Iris pigment epithelial cell (primary cell): ENCODE data around the gene ORC3.
"Not testable (repeated sequence)": the region's sequence is repeated elsewhere in the genome, so short reads cannot be mapped to it uniquely, and the experiment has no call there.

ENCODE experiments used
- DNase-seq: peaks from one replicate; pipeline ENCODE4 v3.0.0-alpha.2; 2011; ENCODE audit warnings: low read depth

Gene ORC3

DNA sequence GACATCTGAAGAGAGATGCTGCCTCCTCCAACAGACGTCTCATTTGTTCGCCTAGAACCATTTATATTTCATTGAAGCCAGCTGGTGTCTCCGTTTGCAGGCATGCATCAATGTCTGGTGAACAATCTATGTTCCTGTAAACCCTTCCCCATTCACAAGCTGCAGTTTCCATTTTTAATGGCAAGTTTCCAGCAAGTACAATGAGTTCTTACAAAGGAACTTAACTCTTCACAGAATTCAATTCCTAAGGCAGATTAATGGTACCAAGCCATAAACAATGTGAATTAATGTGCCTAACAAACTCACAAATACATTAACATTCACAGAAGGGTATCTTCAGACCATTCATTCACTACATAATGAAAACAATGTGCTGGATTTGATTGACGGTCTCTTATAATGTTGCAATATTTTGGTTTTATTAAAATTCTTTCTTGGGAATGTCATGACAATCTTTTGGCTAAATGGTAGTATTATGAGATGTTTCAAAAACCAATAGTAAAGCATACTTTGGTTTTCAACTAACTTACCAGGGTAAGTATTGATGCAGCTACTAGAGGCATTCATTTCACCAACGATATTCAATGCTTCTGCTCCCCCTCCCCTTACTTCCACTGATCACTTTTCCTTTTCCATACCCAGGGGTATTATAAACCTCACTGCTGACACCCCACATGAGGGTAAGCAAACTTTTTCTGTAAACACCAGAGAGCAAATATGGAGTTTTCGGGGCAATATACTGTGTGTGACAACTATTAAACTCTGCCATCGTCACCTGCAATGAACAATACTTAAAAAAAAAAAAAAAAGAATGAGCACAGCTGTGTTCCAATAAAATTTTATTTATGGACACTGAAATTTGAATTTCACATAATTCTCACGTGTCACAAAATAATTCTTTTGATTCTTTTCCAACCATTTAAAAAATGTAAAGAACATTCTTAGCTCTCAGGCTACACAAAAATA lies 107.9 kb downstream of the ORC3 start:
- peak; percentile 91 for DNase-seq

DNA sequence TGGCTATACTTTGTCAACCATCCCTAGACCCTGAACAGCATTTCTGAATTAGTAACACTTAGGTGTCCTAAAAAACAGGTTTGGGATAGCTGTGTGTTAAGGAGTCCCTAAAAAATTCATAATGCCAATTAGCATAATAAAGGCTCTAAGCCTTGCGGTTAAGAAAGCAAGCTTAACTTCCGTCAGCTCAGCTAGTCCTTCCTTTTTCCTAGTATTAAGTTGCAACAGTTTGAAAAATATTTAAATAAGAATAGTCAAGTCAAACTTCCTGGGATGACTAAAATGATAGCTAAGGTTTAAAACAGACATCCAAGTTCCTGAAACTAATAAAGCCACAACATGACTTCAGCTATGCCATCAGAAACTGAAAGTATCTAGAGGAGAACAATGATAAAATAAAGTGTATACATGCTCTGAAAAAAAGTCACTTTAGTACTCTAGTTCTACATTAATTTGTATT lies 108.6 kb downstream of the ORC3 start:
- DNase-seq = peak; percentile 50

DNA sequence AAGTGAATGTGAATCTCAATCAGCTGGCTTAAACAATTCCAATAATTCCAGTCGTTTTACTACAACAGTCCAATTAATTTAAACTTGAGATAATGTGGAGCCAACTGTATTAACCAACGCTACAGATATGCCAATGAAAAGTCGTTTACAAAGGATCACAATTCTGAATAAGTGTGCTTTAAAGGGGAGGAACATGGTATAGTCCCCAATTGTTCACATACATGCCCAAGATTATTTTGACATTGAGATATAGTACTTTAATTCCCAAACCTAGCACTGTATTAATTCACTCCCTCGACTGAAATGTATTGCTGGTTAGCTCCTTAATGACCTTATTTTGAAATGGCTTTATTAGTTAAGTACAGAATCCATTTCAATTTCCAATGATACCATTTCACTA lies 109.6 kb downstream of the ORC3 start:
- DNase-seq = no peak

DNA sequence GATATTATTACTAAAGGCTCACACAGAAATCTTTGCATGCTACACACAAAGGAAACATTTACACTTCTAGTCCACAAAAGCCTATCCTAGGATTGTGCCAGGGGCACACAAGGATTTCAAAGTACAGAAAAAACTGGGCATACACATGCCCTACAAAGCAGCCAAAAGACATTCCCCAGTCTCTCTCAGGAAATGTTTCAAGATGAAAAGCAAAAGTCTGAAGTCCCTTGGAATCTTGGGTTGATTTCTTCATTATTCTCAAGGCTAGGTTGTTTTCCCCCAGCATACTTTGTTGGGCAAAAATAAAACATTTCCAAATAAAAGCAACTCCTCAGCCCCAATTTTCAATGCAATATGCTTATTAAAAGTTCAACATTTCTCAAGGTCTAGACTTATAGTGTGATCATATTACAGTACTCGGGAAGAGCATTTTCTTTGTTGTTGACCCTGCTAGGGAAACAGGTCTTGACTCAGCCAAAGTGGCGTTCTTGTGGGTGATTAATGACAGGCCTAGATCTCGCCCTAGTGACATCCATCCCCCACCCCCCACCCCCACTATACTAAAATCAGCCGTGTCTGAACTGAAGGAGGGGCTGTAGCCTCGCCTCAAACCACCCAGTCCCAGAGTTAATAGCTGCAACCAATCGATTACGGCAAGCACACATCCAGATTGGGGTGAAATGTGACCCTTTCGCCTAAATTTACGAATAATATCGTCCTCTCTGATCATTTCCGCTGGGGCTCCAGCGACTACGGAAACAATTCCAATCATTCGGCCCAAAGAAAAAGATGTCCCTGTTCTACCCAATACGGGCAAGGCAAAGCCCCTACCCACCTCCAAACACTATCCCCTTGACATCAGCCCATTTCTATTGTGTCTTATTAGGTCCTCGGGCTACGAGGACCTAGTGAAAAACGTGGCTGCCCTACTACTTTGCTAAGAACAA lies 110.7 kb downstream of the ORC3 start:
- DNase-seq = peak; percentile 81

DNA sequence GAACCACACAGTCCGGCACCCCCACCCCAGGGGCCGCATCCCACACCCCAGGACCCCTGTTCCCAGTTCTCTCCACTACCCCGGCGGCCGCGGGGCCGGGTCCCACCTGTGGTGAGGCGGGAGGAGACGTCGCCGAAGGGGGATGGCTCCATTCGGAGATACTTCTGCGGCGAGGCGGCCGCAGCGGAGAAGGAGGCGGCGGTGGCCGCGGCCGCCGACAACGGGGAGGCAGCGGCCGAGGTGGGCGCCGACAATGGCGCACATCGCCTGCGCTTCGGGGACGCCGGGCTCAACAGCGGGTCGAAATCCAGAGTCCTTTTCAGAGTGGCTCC lies 111.4 kb downstream of the ORC3 start:
- no peak for DNase-seq

DNA sequence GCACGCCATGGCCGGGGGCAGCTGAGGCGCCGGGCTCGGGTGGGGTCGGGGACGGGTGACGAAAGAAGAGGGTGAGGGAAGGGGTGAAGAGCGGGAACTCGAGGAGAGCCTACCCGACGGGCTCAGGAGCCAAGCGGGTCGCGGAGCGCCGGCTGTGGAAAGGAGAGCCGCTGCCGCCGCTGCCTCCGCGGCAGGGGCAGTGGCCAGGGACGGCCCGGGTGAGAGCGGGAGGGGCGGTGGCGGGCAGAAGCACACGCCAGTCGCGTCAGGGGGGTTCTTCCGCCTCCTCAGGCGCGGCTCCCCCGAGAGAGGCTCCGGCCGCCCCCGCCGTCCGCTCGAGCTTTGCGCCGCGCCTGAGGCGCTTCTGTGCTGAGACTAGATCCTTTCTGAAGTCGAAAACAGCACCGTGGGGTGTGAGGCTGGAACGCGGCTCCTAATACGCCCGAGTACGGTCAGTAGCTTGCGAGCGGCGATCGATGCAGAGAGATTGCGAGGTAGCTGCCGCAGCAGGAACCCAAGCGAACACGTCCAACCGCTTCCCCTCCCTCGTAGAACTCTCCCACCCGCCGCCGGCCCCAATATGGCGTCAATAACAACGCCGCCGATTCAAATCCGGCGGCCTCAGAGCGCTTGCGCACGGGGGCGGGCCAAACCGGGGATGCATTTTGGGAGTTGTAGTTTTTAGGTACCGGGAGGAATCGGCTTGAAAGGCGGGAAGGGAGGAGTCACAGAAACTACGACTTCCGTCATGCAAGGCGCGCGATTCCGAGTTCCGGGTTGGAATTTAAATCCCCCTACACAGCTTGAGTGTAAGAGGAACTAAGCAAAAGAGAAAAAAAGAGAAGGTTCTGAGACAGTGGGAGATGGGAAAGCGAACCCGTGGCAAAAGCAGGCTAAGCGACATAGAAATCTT lies 112.0 kb downstream of the ORC3 start, which contains the start of gene AKIRIN2:
Gene AKIRIN2, minus strand, starts transcription at position 558 of the 913 bp plus-strand sequence. Its CDS starts 549 bp downstream, at position 9.
- peak; percentile 100 for DNase-seq

DNA sequence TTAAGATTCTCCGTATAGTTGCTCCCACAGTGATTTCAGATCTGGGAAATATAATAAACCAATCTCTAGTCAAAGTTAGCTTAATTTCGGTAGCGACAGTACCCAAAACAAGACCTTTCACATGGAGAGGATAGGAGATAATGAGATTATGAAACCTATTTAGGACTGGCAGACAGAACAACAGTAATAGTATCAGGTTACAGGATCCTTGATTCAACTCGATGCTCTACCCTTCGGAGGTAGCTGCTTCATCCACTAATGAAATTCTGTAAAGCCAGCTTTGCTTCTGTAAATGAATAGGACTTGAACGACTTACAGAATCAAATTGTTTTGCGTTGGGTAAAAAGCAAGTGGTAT lies 112.6 kb downstream of the ORC3 start:
- DNase-seq = peak; percentile 80

DNA sequence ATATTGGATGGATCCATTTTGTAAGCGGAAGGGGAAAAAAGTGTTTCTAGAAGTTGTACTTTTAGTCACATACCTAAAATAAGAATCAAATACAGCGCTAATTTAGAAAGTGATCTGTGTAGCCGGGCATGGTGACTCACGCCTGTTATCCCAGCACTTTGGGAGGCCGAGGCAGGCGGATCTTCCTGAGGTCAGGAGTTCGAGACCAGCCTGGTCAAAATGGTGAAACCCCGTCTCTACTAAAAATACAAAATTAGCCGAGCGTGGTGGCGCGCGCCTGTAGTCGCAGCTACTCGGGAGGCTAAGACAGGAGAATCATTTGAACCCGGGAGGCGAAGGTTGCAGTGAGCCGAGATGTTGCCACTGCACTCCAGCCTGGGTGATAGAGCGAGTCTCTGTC lies 113.1 kb downstream of the ORC3 start:
- peak; percentile 49 for DNase-seq

DNA sequence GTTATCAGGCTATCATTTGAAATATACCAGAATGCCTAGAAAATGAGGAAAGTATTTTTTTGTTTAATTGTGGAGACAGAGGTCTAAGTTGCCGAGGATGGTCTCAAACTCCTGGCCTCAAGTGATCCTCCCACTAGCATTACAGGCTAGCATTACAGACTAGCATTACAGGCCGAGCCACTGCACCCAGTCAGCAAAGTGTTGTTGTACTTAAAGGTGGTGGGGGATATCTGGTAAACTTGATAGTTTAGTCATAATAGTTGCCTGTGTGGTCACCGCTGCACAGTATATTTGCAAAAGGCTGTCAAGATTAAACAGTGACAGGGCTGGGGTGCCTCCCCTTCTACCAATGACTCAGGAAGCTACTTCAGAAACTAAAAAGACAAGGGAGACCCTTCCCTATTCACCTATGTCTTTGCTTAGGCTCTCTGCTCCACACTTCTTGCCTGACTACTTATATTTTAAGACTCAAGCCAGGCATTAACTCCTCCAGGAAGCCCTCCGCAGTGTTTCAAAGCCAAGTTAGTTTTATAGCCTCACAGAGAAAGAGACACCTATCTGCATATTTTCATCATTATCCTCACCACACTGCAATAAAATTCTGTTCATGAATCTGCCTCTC lies 115.2 kb downstream of the ORC3 start:
- peak; percentile 64 for DNase-seq

DNA sequence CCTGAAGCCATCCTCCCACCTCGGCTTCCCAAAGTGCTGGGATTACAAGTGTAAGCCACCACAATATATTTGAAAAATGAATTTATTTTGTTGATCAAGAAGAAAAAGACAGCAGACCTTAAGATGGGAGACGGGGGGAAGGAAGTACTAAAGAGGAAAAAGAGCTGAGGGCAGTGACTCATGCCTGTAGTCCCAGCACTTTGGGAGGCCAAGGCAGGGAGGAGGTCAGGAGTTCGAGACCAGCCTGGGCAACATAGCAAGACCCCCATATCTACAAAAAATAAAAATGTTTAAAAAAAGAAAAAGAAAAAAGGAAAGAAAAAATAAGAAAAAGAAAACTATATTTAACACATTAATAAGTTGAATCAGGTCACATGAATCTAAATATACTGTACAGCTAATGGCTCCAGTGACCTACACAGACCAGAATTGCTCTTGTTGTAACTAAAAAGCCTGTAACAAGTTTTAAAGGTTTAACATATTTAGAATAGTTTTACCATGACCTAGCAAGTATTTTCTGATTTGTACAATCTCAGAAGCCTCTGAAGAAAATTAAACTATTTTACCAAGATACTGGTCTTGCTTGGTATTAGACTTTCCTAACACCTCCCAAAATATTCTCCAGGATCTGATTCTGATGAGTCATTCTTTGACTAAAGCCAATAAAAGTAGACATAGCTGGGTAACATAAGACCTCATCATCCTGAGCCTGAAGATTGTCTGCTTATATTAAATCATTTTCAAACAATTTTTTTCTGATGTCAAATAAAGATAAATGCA lies 116.4 kb downstream of the ORC3 start:
- DNase-seq = peak; percentile 81

DNA sequence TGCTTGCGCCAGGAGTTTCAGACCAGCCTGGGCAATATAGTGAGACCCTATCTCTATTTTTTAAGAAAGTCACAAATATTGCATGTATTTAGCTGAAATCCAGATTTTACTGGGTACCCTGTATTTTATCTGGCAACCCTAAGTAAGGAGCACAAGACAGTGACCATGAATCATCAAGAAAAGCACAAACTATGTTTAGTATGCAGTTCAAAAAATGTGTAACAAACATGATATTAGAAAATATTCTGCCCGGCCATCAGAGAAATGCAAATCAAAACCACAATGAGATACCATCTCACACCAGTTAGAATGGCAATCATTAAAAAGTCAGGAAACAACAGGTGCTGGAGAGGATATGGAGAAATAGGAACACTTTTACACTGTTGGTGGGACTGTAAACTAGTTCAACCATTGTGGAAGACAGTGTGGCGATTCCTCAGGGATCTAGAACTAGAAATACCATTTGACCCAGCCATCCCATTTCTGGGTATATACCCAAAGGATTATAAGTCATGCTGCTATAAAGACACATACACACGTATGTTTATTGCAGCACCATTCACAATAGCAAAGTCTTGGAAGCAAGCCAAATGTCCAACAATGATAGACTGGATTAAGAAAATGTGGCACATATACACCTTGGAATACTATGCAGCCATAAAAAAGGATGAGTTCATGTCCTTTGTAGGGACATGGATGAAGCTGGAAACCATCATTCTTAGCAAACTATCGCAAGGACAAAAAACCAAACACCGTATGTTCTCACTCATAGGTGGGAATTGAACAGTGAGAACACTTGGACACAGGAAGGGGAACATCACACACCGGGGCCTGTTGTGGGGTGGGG lies 118.9 kb downstream of the ORC3 start:
- DNase-seq = peak; percentile 40

DNA sequence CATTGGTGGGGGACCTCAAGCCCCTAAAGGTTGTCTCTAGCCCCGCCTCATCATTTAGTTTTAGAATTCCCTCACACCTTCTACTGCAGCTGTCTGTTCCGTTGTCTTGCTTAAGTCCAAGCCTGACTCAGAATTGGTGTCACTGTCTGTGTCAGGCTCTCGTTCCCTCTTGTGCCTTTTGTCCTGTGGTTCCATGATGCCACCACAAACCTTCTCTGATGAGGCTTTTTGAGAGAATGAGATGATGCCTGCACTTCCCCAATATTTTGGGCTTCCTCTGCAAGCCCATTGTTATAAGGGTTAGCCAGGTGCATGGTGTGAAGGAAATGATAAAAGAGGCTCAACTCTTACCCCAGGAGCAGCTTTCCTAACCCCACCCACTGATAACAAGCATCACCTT lies 120.2 kb downstream of the ORC3 start:
- DNase-seq = no peak

DNA sequence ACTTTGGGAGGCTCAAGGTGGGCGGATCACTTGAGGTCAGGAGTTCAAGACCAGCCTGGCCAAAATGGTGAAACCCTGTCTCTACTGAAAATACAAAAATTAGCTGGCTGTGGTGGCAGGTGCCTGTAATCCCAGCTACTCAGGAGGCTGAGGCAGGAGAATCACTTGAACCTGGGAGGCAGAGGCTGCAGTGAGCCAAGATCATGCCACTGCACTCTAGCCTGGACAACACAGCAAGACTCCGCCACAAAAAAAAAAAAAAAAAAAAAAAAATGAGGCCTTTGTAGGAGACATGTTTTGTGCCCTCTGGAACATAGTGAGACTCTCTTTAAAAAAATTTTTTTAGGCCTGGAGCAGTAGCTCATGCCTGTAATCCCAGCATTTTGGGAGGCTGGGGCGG lies 122.8 kb downstream of the ORC3 start:
- DNase-seq = not testable (repeated sequence)

DNA sequence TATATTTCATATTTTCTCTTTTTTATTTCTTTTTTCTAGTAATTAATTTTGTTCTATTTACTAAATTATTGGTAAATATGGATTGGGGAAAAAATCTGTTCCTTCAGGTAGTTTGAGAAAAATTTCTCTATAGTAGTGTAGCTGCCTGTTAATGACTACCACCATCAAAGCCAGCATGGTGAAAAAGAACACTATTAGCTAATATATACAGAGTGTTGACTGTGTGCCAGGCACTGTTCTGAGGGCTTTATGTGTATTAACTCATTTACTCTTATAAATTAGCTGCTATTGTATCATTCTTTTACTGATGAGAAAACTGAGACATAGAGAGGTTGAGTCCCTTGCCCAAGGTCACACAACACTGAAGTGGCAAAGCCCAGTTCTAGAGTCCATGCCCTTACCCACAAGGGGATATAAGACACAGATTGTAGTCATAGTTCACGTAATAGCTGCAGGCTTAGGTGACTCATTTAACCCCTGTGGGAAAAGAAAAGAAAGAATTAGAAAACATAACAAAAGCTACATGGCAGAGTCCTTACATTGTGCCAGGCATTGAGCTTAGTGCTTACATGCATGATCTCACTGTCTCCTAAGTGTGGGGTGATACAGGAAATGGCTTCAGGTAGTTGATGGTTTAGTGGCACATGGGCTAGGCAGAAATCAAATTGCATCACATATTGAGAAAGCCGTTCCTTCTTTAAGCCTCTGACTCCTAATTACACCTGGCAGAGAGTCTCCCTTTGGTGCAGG lies 124.3 kb downstream of the ORC3 start:
- peak; percentile 89 for DNase-seq
